Testis (tissue), 2 donors: ENCODE measurements around the gene IDUA.

Experiments used
- CTCF ChIP-seq, 3 experiments: fragments of 450-650 bp in 2 of 3; fragments of 200-600 bp in 1 of 3; sonication (generic) in 1 of 3; IDR thresholded peaks; one replicate each; pipeline ENCODE4 v1.5.1; 2016 to 2019; ENCODE audit warnings: antibody characterized with exemption in 3 of 3, mild to moderate bottlenecking in 2 of 3, moderate library complexity in 1 of 3
- POLR2A ChIP-seq: fragments of 450-650 bp; IDR thresholded peaks from one replicate; pipeline ENCODE4 v1.6.1; 2017; ENCODE audit warnings: antibody characterized with exemption, mild to moderate bottlenecking, moderate library complexity

GRCh38 chr4:1035510-1035909, 48.7 kb downstream of the IDUA start:
- no peak for TF ChIP-seq CTCF (IDR thresholded peaks at IDR 0.05)
- TF ChIP-seq POLR2A = no peak
